ENCODE data around the gene HDAC4. TPM values are rescaled to one million over a fixed set of nuclear protein-coding genes. Genes with fewer than 3 reads are reported as not detected.

HDAC4 gene
- total RNA-seq, 1 experiment from 2014 or later = 32.0 TPM

- H2BK120ac ChIP-seq (ENCODE audit: low read depth, low read length, poor library complexity, severe bottlenecking) = no peak overlapping the region
These were observed 29.7 kb downstream of the HDAC4 start for GRCh38 chr2:239370876-239371725.

More at GRCh38 chr2:239370876-239371725, 29.7 kb downstream of the HDAC4 start:
- Histone ChIP-seq H3K4ac (ENCODE audit: low read depth, low read length) (no peak overlapping the region), H3K4me1 (ENCODE audit: insufficient read depth, low read length) (no peaks in the 10 kb centered on the region), H3K9me3 (ENCODE audit: control insufficient read depth, low read depth, low read length) (no peaks in the 10 kb centered on the region), H4K20me1 (ENCODE audit: control insufficient read depth, insufficient read depth, insufficient read length) (peaks cover 2% of the 10 kb centered on the region), H3K27ac (ENCODE audit: insufficient read length, low read depth, low read length) (no peak overlapping the region), H3K27me3 (ENCODE audit: insufficient read depth, low read length) (no peaks in the 10 kb centered on the region), H3K56ac (ENCODE audit: insufficient read length, low read depth, low read length) (no peak overlapping the region), H2BK20ac (ENCODE audit: low read depth, low read length, poor library complexity, severe bottlenecking) (no peak overlapping the region), H2BK12ac (ENCODE audit: insufficient read length, low read depth, low read length) (no peak overlapping the region), H2BK15ac (ENCODE audit: low read depth, low read length) (no peak overlapping the region), H3K23ac (ENCODE audit: insufficient read length, low read depth, low read length) (no peak overlapping the region), H3K4me2 (ENCODE audit: insufficient read depth, insufficient read length, low read length) (no peak overlapping the region), H2AFZ (ENCODE audit: low read length) (no peak overlapping the region), H3T11ph (ENCODE audit: low read length) (no peak overlapping the region), H4K91ac (ENCODE audit: insufficient read length, low read depth, low read length) (no peak overlapping the region), H3K79me1 (ENCODE audit: insufficient read depth, low read depth, low read length, poor library complexity, severe bottlenecking) (no peaks in the 10 kb centered on the region), H3K18ac (ENCODE audit: insufficient read length, low read depth, low read length) (no peak overlapping the region), H2AK5ac (ENCODE audit: insufficient read length, low read length) (no peak overlapping the region), H4K5ac (ENCODE audit: insufficient read length, low read depth, low read length) (no peak overlapping the region), H3K9ac (ENCODE audit: extremely low read depth, insufficient read length, low read length) (no peak overlapping the region), H3K79me2 (ENCODE audit: insufficient read depth, low read length) (no peaks in the 10 kb centered on the region; the same call in 1 of the 2 replicates), H2BK5ac (ENCODE audit: insufficient read length, low read length) (no peak overlapping the region), H3K23me2 (ENCODE audit: insufficient read length, low read depth, low read length, poor library complexity, severe bottlenecking) (no peaks in the 10 kb centered on the region), H3K14ac (ENCODE audit: insufficient read depth, low read length) (no peak overlapping the region), H4K8ac (replicated peaks; ENCODE audit: insufficient read length, low read depth, low read length) (no peak overlapping the region)
- Mint-ChIP-seq H3K4me3 (no peak overlapping the region), H3K9me3 (no peaks in the 10 kb centered on the region), H3K4me1 (no peaks in the 10 kb centered on the region), H3K27me3 (ENCODE audit: low read depth) (no peaks in the 10 kb centered on the region), H3K27ac (no peak overlapping the region), H3K36me3 (ENCODE audit: insufficient read depth in 1 of 3, low read depth in 3 of 3) (peaks cover 0 to 9% (median 0%) of the 10 kb centered on the region in 3 experiments; a peak in 2 of 7 replicates)
- WGBS (ENCODE audit: extremely low coverage, insufficient read length, low lambda C conversion rate) = 100% methylated on average over 4 of the region's 13 CpGs
- TF ChIP-seq, protein P1, sequence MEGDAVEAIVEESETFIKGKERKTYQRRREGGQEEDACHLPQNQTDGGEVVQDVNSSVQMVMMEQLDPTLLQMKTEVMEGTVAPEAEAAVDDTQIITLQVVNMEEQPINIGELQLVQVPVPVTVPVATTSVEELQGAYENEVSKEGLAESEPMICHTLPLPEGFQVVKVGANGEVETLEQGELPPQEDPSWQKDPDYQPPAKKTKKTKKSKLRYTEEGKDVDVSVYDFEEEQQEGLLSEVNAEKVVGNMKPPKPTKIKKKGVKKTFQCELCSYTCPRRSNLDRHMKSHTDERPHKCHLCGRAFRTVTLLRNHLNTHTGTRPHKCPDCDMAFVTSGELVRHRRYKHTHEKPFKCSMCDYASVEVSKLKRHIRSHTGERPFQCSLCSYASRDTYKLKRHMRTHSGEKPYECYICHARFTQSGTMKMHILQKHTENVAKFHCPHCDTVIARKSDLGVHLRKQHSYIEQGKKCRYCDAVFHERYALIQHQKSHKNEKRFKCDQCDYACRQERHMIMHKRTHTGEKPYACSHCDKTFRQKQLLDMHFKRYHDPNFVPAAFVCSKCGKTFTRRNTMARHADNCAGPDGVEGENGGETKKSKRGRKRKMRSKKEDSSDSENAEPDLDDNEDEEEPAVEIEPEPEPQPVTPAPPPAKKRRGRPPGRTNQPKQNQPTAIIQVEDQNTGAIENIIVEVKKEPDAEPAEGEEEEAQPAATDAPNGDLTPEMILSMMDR (conservative IDR thresholded peaks at IDR 0.05) = no peak
- DNase-seq = no peak
